ENCODE data around the gene SWSAP1. TPM values are rescaled to one million over a fixed set of nuclear protein-coding genes. Genes with fewer than 3 reads are reported as not detected.

The SWSAP1 gene
- total RNA-seq, 1 donor from 2014 or later, result 2.1 TPM

- no peaks in the 10 kb centered on the region for H3K36me3 Mint-ChIP-seq (ENCODE audit: unreplicated experiment)
- H3K4me3 Mint-ChIP-seq (ENCODE audit: unreplicated experiment), result peak overlapping the region; percentile 68
- H3K27ac Mint-ChIP-seq (ENCODE audit: unreplicated experiment), result peak overlapping the region; percentile 72
- DNase-seq, result peak; percentile 96
- TF ChIP-seq, protein P1, sequence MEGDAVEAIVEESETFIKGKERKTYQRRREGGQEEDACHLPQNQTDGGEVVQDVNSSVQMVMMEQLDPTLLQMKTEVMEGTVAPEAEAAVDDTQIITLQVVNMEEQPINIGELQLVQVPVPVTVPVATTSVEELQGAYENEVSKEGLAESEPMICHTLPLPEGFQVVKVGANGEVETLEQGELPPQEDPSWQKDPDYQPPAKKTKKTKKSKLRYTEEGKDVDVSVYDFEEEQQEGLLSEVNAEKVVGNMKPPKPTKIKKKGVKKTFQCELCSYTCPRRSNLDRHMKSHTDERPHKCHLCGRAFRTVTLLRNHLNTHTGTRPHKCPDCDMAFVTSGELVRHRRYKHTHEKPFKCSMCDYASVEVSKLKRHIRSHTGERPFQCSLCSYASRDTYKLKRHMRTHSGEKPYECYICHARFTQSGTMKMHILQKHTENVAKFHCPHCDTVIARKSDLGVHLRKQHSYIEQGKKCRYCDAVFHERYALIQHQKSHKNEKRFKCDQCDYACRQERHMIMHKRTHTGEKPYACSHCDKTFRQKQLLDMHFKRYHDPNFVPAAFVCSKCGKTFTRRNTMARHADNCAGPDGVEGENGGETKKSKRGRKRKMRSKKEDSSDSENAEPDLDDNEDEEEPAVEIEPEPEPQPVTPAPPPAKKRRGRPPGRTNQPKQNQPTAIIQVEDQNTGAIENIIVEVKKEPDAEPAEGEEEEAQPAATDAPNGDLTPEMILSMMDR (IDR thresholded peaks at IDR 0.05; ENCODE audit: partially characterized antibody, unreplicated experiment), result peak; percentile 18
- peaks cover 18% of the 10 kb centered on the region for H3K4me1 Mint-ChIP-seq (ENCODE audit: low read depth, unreplicated experiment)
- H3K9me3 Mint-ChIP-seq (ENCODE audit: unreplicated experiment), result peaks cover 5% of the 10 kb centered on the region
- H3K27me3 Mint-ChIP-seq (ENCODE audit: unreplicated experiment), result peaks cover 11% of the 10 kb centered on the region
Observed at GRCh38 chr19:11361037-11361770, 13.3 kb upstream of the SWSAP1 start.

DNA sequence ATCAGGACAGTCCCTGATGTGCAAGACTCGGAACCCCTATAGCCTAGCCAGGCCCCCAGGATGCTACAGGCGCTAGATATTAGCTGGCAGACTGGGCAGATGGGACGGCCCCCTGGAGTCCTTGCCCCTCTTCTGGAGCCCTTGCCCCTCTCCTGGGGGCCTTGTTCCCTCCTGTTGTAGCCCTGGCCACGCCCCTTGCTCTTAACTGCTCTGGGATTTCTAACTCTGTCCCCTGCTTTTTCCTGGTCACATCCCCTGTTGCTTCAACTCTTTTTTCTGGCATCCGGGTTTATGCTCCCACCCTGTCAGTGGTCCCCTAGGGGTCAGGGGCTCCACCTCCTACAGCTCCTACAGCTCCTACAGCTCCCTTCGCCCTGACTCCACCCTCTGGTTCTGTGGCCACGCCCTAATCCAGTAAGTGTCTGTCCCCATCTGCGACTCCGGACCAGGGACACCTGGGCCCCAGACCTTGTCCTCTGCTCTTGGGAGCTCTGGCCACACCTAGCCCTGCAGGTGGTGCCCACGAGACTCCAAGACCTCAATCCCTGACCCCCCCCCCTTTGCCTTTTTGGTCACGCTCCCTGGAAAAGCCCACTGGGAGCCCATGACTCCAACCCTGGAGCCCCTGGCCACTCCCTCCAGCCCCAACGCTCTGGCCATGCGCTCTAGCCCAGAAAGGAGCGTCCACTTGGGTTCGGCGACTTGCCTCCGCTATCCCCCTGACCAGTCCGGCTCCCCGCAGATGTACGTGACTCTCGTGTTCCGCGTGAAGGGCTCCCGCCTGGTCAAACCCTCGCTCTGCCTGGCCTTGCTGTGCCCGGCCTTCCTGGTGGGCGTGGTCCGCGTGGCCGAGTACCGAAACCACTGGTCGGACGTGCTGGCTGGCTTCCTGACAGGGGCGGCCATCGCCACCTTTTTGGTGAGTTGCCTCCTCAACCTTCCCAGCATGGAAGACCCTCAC is 12.4 kb upstream of the SWSAP1 start:
- TF ChIP-seq, protein P1 (IDR thresholded peaks at IDR 0.05; ENCODE audit: partially characterized antibody, unreplicated experiment), result no peak
- Mint-ChIP-seq H3K4me3 (ENCODE audit: unreplicated experiment) (peak overlapping the region; percentile 73), H3K9me3 (ENCODE audit: unreplicated experiment) (peaks cover 5% of the 10 kb centered on the region), H3K4me1 (ENCODE audit: low read depth, unreplicated experiment) (peaks cover 14% of the 10 kb centered on the region), H3K27ac (ENCODE audit: unreplicated experiment) (peak overlapping the region; percentile 85), H3K36me3 (ENCODE audit: unreplicated experiment) (no peaks in the 10 kb centered on the region), H3K27me3 (ENCODE audit: unreplicated experiment) (peaks cover 9% of the 10 kb centered on the region)
- DNase-seq, result peak; percentile 48

GRCh38 chr19:11363881-11364280 is 10.6 kb upstream of the SWSAP1 start:
- no peak overlapping the region for H3K27ac Mint-ChIP-seq (ENCODE audit: unreplicated experiment)
- TF ChIP-seq, protein P1 (IDR thresholded peaks at IDR 0.05; ENCODE audit: partially characterized antibody, unreplicated experiment), result no peak

GRCh38 chr19:11364296-11364904 is 10.1 kb upstream of the SWSAP1 start:
- H3K4me3 Mint-ChIP-seq (ENCODE audit: unreplicated experiment), result no peak overlapping the region
- H3K36me3 Mint-ChIP-seq (ENCODE audit: unreplicated experiment), result no peaks in the 10 kb centered on the region
- H3K27me3 Mint-ChIP-seq (ENCODE audit: unreplicated experiment), result peaks cover 6% of the 10 kb centered on the region
- H3K27ac Mint-ChIP-seq (ENCODE audit: unreplicated experiment), result no peak overlapping the region
- peaks cover 16% of the 10 kb centered on the region for H3K4me1 Mint-ChIP-seq (ENCODE audit: low read depth, unreplicated experiment)
- TF ChIP-seq, protein P1 (IDR thresholded peaks at IDR 0.05; ENCODE audit: partially characterized antibody, unreplicated experiment), result no peak
- peaks cover 8% of the 10 kb centered on the region for H3K9me3 Mint-ChIP-seq (ENCODE audit: unreplicated experiment)
- DNase-seq, result no peak

More at GRCh38 chr19:11363881-11364280, 10.6 kb upstream of the SWSAP1 start:
- H3K36me3 Mint-ChIP-seq (ENCODE audit: unreplicated experiment), result no peaks in the 10 kb centered on the region
- peaks cover 8% of the 10 kb centered on the region for H3K9me3 Mint-ChIP-seq (ENCODE audit: unreplicated experiment)
- H3K27me3 Mint-ChIP-seq (ENCODE audit: unreplicated experiment), result peaks cover 6% of the 10 kb centered on the region
- peaks cover 14% of the 10 kb centered on the region for H3K4me1 Mint-ChIP-seq (ENCODE audit: low read depth, unreplicated experiment)
- no peak for DNase-seq
- H3K4me3 Mint-ChIP-seq (ENCODE audit: unreplicated experiment), result no peak overlapping the region

Measured in glutamatergic neuron (in vitro differentiated cells).